Activated naive CD8-positive, alpha-beta T cell treated with anti-CD3 and anti-CD28 coated beads for 36 hours (primary cell): ENCODE measurements around the gene ANKRD23. TPM values are rescaled to one million over a fixed set of nuclear protein-coding genes. Genes with fewer than 3 reads are reported as not detected.
"Not testable (repeated sequence)": the region's sequence is repeated elsewhere in the genome, so short reads cannot be mapped to it uniquely, and the experiment has no call there.

Experiments used
- DNase-seq: peaks from one replicate; pipeline ENCODE4 v3.0.0; 2021
- H3K27ac Mint-ChIP-seq: one replicate; pipeline ENCODE4 v1.8.0; 2022; ENCODE audit warnings: mild to moderate bottlenecking, moderate library complexity, mixed read lengths
- H3K27me3 Mint-ChIP-seq: one replicate; pipeline ENCODE4 v1.8.0; 2022; ENCODE audit warnings: mild to moderate bottlenecking, mixed read lengths
- H3K36me3 Mint-ChIP-seq: one replicate; pipeline ENCODE4 v1.8.0; 2021; ENCODE audit warnings: mild to moderate bottlenecking, mixed read lengths
- H3K4me1 Mint-ChIP-seq: one replicate; pipeline ENCODE4 v1.8.0; 2021; ENCODE audit warnings: mixed read lengths
- H3K4me3 Mint-ChIP-seq: one replicate; pipeline ENCODE4 v1.8.0; 2022; ENCODE audit warnings: mild to moderate bottlenecking, moderate library complexity, mixed read lengths
- H3K9me3 Mint-ChIP-seq: one replicate; pipeline ENCODE4 v1.8.0; 2022; ENCODE audit warnings: mixed read lengths
- total RNA-seq, 2 experiments: library from RNA; stranded (reverse); gene quantifications; one replicate each; pipeline ENCODE4 v1.2.3, GENCODE V29; 2021

ANKRD23 gene
- total RNA-seq, 2 experiments from 2014 or later, result 2.7 to 3.2 TPM

GRCh38 chr2:96809951-96810782, 33.7 kb downstream of the ANKRD23 start:
- Mint-ChIP-seq H3K4me1 (peaks cover 11% of the 10 kb centered on the region), H3K9me3 (no peaks in the 10 kb centered on the region), H3K36me3 (peaks cover 1% of the 10 kb centered on the region), H3K27me3 (no peaks in the 10 kb centered on the region), H3K4me3 (no peak overlapping the region), H3K27ac (no peak overlapping the region)
- DNase-seq, result no peak

GRCh38 chr2:96809216-96809882, 34.5 kb downstream of the ANKRD23 start:
- no peaks in the 10 kb centered on the region for H3K9me3 Mint-ChIP-seq
- no peak overlapping the region for H3K4me3 Mint-ChIP-seq
- peaks cover 7% of the 10 kb centered on the region for H3K4me1 Mint-ChIP-seq
- no peak for DNase-seq
- H3K36me3 Mint-ChIP-seq, result peaks cover 1% of the 10 kb centered on the region
- no peak overlapping the region for H3K27ac Mint-ChIP-seq
- no peaks in the 10 kb centered on the region for H3K27me3 Mint-ChIP-seq

DNA sequence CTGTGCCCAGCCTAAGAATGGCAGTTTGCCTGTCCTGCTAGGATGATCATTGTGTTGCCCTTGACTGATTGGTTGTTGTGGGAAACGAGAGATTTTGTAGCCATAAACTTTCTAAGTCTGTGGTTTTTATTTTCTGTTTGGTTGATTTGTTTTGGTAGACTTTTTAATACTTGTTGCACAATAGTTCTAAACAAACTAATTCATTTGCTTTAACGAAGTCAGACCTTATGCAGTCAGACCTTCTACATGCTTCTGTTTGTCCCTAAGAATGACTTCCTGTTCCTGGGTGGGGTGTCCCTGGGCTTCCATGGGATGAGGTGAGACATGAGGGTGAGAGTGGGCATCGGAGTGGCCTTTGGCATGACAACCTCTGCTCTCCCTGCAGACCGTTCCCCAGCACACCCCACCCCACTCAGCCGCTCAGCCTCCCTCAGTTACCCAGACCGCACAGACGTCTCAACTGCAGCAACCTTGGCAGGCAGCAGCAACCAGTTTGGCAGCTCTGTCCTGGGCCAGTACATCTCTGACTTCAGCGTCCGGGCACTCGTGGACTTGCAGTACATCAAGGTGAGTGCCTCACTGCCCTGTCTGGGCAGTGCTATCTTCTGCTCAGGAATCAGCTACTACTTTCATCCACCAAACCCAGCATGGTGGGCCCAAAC, 35.5 kb downstream of the ANKRD23 start:
- Mint-ChIP-seq H3K27ac (no peak overlapping the region), H3K36me3 (peaks cover 1% of the 10 kb centered on the region), H3K27me3 (no peaks in the 10 kb centered on the region), H3K4me1 (peaks cover 7% of the 10 kb centered on the region), H3K9me3 (no peaks in the 10 kb centered on the region), H3K4me3 (no peak overlapping the region)
- DNase-seq, result no peak

DNA sequence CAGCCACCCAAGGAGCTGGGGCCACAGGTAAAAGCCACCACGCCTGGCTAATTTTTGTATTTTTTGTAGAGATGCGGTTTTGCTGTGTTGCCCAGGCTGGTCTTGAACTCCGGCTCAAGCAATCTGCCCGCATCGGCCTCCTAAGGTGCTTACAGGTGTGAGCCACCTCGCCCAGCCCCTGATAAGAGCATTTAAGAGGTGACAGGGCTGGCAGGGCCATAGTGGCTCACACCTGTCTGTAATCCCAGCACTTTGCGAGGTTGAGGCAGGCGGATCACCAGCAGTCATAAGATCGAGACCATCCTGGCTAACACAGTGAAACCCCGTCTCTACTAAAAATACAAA, 36.7 kb downstream of the ANKRD23 start:
- Mint-ChIP-seq H3K27ac (no peak overlapping the region), H3K4me3 (no peak overlapping the region), H3K9me3 (no peaks in the 10 kb centered on the region), H3K4me1 (peaks cover 6% of the 10 kb centered on the region), H3K27me3 (no peaks in the 10 kb centered on the region), H3K36me3 (peaks cover 1% of the 10 kb centered on the region)
- no peak for DNase-seq

GRCh38 chr2:96806468-96807126, 37.2 kb downstream of the ANKRD23 start:
- H3K4me3 Mint-ChIP-seq, result no peak overlapping the region

DNA sequence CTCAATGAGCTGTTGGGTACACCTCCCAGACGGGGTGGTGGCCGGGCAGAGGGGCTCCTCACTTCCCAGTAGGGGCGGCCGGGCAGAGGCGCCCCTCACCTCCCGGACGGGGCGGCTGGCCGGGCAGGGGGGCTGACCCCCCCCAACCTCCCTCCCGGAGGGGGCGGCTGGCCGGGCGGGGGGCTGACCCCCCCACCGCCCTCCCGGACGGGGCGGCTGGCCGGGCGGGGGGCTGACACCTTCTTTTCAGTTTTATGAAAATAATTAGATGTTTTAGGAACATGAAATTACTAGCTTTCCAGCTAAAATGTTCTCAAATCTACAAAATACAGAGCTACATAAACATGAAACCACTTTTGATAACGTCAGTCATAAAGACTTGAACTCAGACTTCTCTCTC, 37.9 kb downstream of the ANKRD23 start:
- H3K4me1 Mint-ChIP-seq, H3K36me3 Mint-ChIP-seq, H3K27me3 Mint-ChIP-seq, H3K27ac Mint-ChIP-seq, H3K4me3 Mint-ChIP-seq, H3K9me3 Mint-ChIP-seq, DNase-seq: not testable (repeated sequence)

More at GRCh38 chr2:96806468-96807126, 37.2 kb downstream of the ANKRD23 start:
- Mint-ChIP-seq H3K27me3 (no peaks in the 10 kb centered on the region), H3K4me1 (peaks cover 6% of the 10 kb centered on the region), H3K27ac (no peak overlapping the region), H3K36me3 (peaks cover 1% of the 10 kb centered on the region), H3K9me3 (no peaks in the 10 kb centered on the region)
- DNase-seq, result no peak

DNA sequence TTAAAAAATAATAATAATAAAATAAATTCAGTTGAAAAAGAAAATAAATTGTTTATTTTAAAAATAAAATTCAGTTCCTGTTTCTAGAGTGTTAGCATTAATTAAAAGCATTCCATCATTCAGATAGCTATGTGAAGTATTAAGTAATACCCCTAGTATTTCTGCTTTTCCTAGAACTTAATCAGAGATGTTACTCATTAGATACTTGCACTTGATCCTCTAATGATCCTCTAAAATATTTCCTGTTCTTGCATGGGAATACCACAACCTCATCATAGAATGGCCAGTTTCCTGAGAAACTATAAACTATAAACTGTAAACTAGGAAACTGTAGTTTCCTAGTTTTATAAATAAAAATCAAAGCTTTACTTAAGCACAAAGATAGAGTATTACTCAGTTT, 38.8 kb downstream of the ANKRD23 start:
- no peak overlapping the region for H3K27ac Mint-ChIP-seq
- H3K4me3 Mint-ChIP-seq, result no peak overlapping the region
- H3K9me3 Mint-ChIP-seq, result no peaks in the 10 kb centered on the region
- DNase-seq, result no peak
- peaks cover 6% of the 10 kb centered on the region for H3K4me1 Mint-ChIP-seq
- no peaks in the 10 kb centered on the region for H3K27me3 Mint-ChIP-seq
- no peaks in the 10 kb centered on the region for H3K36me3 Mint-ChIP-seq

DNA sequence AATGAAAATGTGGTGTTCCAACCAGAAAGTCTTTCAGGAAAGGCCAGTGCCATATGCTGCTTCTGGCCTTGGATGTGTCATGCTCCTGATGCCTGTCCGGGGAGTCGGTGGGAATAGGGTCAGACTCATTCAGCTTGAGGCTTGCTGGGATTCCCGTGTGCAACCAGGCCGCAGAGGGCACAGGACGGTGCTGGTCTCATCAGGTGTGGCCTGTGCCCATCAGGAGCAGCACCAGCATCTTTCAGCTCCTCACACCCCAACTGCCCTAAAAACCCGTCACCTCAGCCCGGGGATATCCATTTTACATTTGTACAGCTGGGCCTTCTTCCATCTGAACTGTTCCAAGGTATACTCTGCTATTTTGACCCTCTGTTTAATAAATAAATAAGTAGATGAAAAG, 41.1 kb downstream of the ANKRD23 start:
- Mint-ChIP-seq H3K4me1 (peaks cover 6% of the 10 kb centered on the region), H3K4me3 (no peak overlapping the region), H3K27me3 (no peaks in the 10 kb centered on the region), H3K27ac (no peak overlapping the region), H3K36me3 (no peaks in the 10 kb centered on the region), H3K9me3 (no peaks in the 10 kb centered on the region)
- no peak for DNase-seq

DNA sequence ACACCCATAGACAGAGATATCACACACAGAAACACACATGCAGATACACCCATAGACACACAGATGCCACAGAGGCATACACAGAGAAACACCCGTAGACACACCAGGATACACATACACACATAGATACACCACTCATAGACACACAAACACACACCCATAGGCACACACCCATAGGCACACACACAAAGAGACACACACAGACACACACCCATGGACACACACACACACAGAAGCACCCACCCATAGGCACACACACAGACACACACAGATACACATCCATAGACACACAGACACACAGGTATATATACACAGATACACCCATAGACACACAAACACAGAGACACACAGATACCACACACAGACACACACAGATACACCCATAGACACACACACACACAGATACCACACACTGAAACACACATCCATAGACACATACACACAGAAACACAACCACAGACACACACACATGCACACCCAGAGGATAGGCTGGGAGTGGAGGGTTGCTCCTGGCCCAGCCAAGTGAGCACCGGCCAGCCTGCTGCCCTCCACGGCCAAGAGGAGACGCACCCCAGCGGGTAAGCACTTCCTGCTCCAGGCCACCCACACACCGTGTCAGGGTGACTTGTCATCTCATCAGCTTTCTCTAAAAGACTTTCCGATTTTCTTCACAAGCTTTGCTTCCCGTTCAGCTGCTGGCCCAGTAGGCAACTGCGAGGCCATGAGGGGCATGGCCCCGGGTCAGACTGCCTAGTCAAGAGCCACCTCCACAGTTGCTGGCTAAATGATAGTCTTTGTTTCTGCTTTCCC, 41.8 kb downstream of the ANKRD23 start:
- Mint-ChIP-seq H3K9me3 (no peaks in the 10 kb centered on the region), H3K36me3 (no peaks in the 10 kb centered on the region), H3K4me3 (no peak overlapping the region), H3K4me1 (peaks cover 6% of the 10 kb centered on the region), H3K27me3 (no peaks in the 10 kb centered on the region), H3K27ac (no peak overlapping the region)
- peak; percentile 15 for DNase-seq

- H3K9me3 Mint-ChIP-seq, result no peaks in the 10 kb centered on the region
Observed at GRCh38 chr2:96801005-96801785, 42.6 kb downstream of the ANKRD23 start.

GRCh38 chr2:96800061-96801004, 43.5 kb downstream of the ANKRD23 start:
- Mint-ChIP-seq H3K27ac (no peak overlapping the region), H3K9me3 (no peaks in the 10 kb centered on the region), H3K4me3 (no peak overlapping the region)

More at GRCh38 chr2:96801005-96801785, 42.6 kb downstream of the ANKRD23 start:
- H3K4me1 Mint-ChIP-seq, result no peaks in the 10 kb centered on the region
- H3K27me3 Mint-ChIP-seq, result no peaks in the 10 kb centered on the region
- no peak overlapping the region for H3K27ac Mint-ChIP-seq
- no peak overlapping the region for H3K4me3 Mint-ChIP-seq
- peak; percentile 74 for DNase-seq
- no peaks in the 10 kb centered on the region for H3K36me3 Mint-ChIP-seq

DNA sequence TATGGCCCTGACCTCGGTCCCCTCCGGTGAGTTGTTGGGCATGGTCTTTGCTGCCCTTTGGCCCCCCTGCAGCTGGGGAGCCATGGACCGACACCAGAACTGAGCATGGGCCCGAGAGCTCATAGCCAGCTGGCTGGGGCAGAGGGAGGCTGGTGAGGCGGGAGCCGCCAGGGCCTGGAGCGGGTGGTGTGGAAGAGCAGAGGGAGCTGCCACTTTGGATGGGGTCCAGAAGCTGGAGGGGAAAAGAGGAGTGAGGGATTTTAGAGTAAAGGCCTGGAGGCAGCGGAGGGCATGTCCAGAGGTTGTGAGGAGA, 44.2 kb downstream of the ANKRD23 start:
- H3K9me3 Mint-ChIP-seq, result no peaks in the 10 kb centered on the region
- H3K36me3 Mint-ChIP-seq, result no peaks in the 10 kb centered on the region
- H3K27me3 Mint-ChIP-seq, result no peaks in the 10 kb centered on the region
- no peak for DNase-seq
- no peak overlapping the region for H3K27ac Mint-ChIP-seq
- no peak overlapping the region for H3K4me3 Mint-ChIP-seq
- H3K4me1 Mint-ChIP-seq, result no peaks in the 10 kb centered on the region

More at GRCh38 chr2:96800061-96801004, 43.5 kb downstream of the ANKRD23 start:
- DNase-seq, result no peak
- Mint-ChIP-seq H3K27me3 (no peaks in the 10 kb centered on the region), H3K36me3 (no peaks in the 10 kb centered on the region), H3K4me1 (no peaks in the 10 kb centered on the region)
